Glutamatergic neuron (in vitro differentiated cells): ENCODE measurements around the gene COG8. TPM values are rescaled to one million over a fixed set of nuclear protein-coding genes. Genes with fewer than 3 reads are reported as not detected.

Source experiments
- DNase-seq: peaks from one replicate; pipeline ENCODE4 v3.0.0; 2022
- H3K27ac Mint-ChIP-seq: one replicate; pipeline ENCODE4 v1.8.0; 2020; ENCODE audit warnings: mild to moderate bottlenecking, mixed read lengths, inconsistent platforms; ENCODE audit not compliant: unreplicated experiment
- H3K27me3 Mint-ChIP-seq: one replicate; pipeline ENCODE4 v1.8.0; 2020; ENCODE audit warnings: mild to moderate bottlenecking, moderate library complexity, mixed read lengths, inconsistent platforms; ENCODE audit not compliant: unreplicated experiment
- H3K36me3 Mint-ChIP-seq: one replicate; pipeline ENCODE4 v1.8.0; 2020; ENCODE audit warnings: mild to moderate bottlenecking, mixed read lengths, inconsistent platforms; ENCODE audit not compliant: unreplicated experiment
- H3K4me1 Mint-ChIP-seq: one replicate; pipeline ENCODE4 v1.8.0; 2020; ENCODE audit warnings: mild to moderate bottlenecking, low read depth, mixed read lengths, inconsistent platforms; ENCODE audit not compliant: unreplicated experiment
- H3K4me3 Mint-ChIP-seq: one replicate; pipeline ENCODE4 v1.8.0; 2020; ENCODE audit warnings: mild to moderate bottlenecking, mixed read lengths, inconsistent platforms; ENCODE audit not compliant: unreplicated experiment
- H3K9me3 Mint-ChIP-seq: one replicate; pipeline ENCODE4 v1.8.0; 2020; ENCODE audit warnings: mild to moderate bottlenecking, moderate library complexity, mixed read lengths, inconsistent platforms; ENCODE audit not compliant: unreplicated experiment
- total RNA-seq: library from RNA; stranded (reverse); fragmentation: NEBNext Ultra II Directional; extraction: Animal tissue kit (Norgen Biotek cat#: 25700); gene quantifications from one replicate; pipeline ENCODE4 v1.2.1, GENCODE V29; 2021; ENCODE audit not compliant: unreplicated experiment
- TF ChIP-seq, protein P1 (sequence below): fragments of 200-600 bp; sonication (generic); IDR thresholded peaks from one replicate; pipeline ENCODE4 v1.5.0; 2021; ENCODE audit not compliant: partially characterized antibody, unreplicated experiment

Gene COG8
- total RNA-seq, 1 donor from 2014 or later = 51.2 TPM

DNA sequence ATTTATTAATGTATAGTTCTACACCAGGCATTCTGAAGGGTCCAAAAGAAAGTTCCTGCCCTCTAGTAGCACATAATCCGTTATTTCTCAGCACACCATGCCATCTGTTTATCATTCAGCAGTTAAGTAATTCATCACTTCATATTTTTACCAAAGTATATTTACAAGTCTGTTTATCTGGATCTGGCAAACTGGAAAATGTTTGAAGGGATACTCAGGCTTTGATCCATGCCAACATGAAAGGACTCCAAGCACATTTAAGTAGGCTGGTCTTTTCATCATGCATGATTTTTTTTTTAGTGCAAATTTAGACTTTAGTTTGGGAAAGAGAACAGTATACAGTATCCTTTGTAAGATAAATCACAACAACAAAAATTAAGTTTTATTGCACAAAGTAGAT is 32.3 kb downstream of the COG8 start:
- Mint-ChIP-seq H3K4me1 (peaks cover 4% of the 10 kb centered on the region), H3K27ac (no peak overlapping the region), H3K36me3 (no peaks in the 10 kb centered on the region), H3K4me3 (no peak overlapping the region), H3K27me3 (peaks cover 10% of the 10 kb centered on the region), H3K9me3 (peaks cover 7% of the 10 kb centered on the region)
- no peak for DNase-seq
- TF ChIP-seq, protein P1, sequence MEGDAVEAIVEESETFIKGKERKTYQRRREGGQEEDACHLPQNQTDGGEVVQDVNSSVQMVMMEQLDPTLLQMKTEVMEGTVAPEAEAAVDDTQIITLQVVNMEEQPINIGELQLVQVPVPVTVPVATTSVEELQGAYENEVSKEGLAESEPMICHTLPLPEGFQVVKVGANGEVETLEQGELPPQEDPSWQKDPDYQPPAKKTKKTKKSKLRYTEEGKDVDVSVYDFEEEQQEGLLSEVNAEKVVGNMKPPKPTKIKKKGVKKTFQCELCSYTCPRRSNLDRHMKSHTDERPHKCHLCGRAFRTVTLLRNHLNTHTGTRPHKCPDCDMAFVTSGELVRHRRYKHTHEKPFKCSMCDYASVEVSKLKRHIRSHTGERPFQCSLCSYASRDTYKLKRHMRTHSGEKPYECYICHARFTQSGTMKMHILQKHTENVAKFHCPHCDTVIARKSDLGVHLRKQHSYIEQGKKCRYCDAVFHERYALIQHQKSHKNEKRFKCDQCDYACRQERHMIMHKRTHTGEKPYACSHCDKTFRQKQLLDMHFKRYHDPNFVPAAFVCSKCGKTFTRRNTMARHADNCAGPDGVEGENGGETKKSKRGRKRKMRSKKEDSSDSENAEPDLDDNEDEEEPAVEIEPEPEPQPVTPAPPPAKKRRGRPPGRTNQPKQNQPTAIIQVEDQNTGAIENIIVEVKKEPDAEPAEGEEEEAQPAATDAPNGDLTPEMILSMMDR = no peak

DNA sequence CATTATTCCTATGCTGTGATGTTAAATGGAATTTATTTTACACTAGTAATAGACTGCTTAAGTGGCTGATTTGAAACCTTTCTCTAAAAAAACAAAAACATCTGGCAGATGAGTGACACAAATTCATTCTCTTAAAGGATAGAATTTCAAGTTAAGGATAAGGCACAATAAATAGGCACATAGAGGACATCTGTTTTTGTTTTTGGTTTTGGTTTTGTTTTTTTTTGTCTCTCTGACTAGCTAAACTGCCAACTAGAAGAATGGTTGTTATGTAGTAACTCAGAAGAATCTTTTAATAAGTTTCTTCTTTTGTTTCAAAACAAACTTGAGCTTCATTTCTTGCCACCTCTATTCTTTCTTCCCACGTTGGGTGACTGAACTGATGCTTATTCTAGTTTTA is 33.3 kb downstream of the COG8 start:
- Mint-ChIP-seq H3K27ac (no peak overlapping the region), H3K27me3 (peaks cover 6% of the 10 kb centered on the region), H3K36me3 (no peaks in the 10 kb centered on the region), H3K9me3 (peaks cover 3% of the 10 kb centered on the region), H3K4me3 (no peak overlapping the region), H3K4me1 (peaks cover 4% of the 10 kb centered on the region)
- no peak for DNase-seq
- TF ChIP-seq, protein P1 = no peak

DNA sequence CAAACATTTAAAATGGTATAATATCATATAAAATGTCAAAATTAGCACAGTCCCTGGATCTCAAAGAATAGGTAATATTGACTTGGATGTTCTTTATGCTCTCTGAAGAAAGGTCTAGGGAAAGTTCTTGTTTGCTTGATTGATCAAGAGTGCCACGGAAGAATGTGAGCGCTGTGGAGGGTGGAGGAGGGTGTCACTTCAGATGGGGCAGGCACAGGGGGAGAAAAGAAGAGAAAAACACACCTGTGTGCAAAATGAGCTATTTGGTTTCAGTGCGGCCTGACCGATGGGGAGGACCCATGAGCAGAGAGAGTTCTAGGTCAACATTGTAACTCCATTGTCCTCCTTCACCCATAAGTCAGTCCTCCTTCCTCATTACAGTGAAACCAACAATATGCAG is 37.1 kb downstream of the COG8 start:
- H3K36me3 Mint-ChIP-seq = no peaks in the 10 kb centered on the region
- H3K27ac Mint-ChIP-seq = no peak overlapping the region
- TF ChIP-seq, protein P1 = no peak
- H3K4me1 Mint-ChIP-seq = no peaks in the 10 kb centered on the region
- DNase-seq = no peak
- no peaks in the 10 kb centered on the region for H3K27me3 Mint-ChIP-seq
- H3K9me3 Mint-ChIP-seq = peaks cover 2% of the 10 kb centered on the region
- H3K4me3 Mint-ChIP-seq = peak overlapping the region; percentile 20

DNA sequence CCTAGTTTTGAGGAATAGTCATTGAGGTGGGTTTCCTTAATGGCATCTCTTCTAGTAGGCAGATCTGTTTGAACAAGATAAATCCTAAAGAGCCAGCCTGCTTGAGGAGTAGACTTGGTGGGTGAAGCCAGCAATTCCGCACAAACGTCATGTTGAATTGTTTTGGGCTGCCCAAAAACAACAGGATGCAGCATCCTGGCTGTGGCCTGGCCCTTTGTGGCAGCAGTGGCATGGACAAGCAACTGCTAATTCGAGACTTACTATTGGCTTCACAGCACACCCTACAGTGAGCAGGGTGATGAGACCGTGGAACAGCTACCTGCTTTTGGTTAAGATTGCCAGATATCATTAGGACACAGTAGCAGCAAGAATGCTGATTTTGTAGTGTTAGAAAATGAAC is 37.5 kb downstream of the COG8 start:
- no peak overlapping the region for H3K27ac Mint-ChIP-seq
- H3K36me3 Mint-ChIP-seq = no peaks in the 10 kb centered on the region
- H3K4me1 Mint-ChIP-seq = no peaks in the 10 kb centered on the region
- peaks cover 2% of the 10 kb centered on the region for H3K9me3 Mint-ChIP-seq
- no peak for DNase-seq
- no peak overlapping the region for H3K4me3 Mint-ChIP-seq
- TF ChIP-seq, protein P1 = no peak
- no peaks in the 10 kb centered on the region for H3K27me3 Mint-ChIP-seq

DNA sequence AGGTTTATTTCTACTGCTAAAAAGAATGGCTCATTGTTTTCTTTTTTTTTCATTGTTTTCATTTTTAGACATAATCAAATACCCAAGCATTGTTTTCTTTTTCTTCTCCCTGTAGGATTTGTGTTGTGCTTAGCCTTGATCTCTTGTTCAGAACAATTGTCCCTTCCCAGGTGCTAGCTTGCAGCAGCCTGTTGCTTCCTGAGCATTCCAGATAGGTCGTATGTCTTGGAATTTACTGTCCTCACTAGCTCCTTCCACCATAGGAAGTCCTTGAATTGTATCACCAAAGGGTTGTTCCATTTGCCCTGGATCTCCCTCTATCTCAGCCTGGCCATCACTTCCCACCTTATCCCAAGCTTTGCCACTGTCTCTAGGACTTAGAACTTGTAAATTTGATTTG is 38.2 kb downstream of the COG8 start:
- no peak for DNase-seq
- H3K4me3 Mint-ChIP-seq = no peak overlapping the region
- TF ChIP-seq, protein P1 = no peak
- no peaks in the 10 kb centered on the region for H3K4me1 Mint-ChIP-seq
- peaks cover 2% of the 10 kb centered on the region for H3K9me3 Mint-ChIP-seq
- no peaks in the 10 kb centered on the region for H3K36me3 Mint-ChIP-seq
- H3K27ac Mint-ChIP-seq = no peak overlapping the region
- H3K27me3 Mint-ChIP-seq = peaks cover 1% of the 10 kb centered on the region
